Endothelial cell of umbilical vein (primary cell): ENCODE measurements around the gene SRL. TPM values are rescaled to one million over a fixed set of nuclear protein-coding genes. Genes with fewer than 3 reads are reported as not detected.

ENCODE experiments used
- BruUV-seq: library from RNA; stranded (reverse); fragments of 400-500 nt; replicated peaks from 2 replicates; lab custom pipeline; 2021; lab: Mats Ljungman, UMichigan
- CTCF ChIA-PET: fragments of 300-600, 350-600 bp; sonication (Branson Sonifier 250); formaldehyde crosslinking; loops from one replicate; lab custom pipeline; 2021; ENCODE audit warnings: antibody characterized with exemption, inconsistent platforms; lab: Charles Lee
- POLR2A ChIA-PET: fragments of 300-600, 350-600 bp; sonication (Branson Sonifier 250); formaldehyde crosslinking; loops from one replicate; lab custom pipeline; 2021; ENCODE audit warnings: antibody characterized with exemption, inconsistent platforms; lab: Charles Lee
- DNase-seq: peaks from one replicate; pipeline ENCODE4 v3.0.0-alpha.2; 2011; ENCODE audit warnings: low read depth, low spot score
- FAIRE-seq: peaks from 2 replicates; lab custom pipeline; 2011; peaks lifted over from hg19 to GRCh38; lab: Jason Lieb, UNC
- H2AFZ ChIP-seq: 2 replicates; pipeline ENCODE4 v1.6.0; 2012; ENCODE audit warnings: low read depth, low read length, control low read depth, inconsistent platforms
- H3K27ac ChIP-seq: 2 replicates; pipeline ENCODE4 v1.5.1; 2011; ENCODE audit warnings: low read depth, mild to moderate bottlenecking, control low read depth, low read length, moderate library complexity; ENCODE audit not compliant: insufficient read depth
- H3K27me3 ChIP-seq, 2 experiments: 2 replicates each; pipeline versions ENCODE4 v1.6.0 to v1.6.1; 2011; ENCODE audit warnings: low read length in 2 of 2, mixed read lengths in 1 of 2; ENCODE audit not compliant: control insufficient read depth in 2 of 2, insufficient read depth in 2 of 2
- H3K36me3 ChIP-seq, 2 experiments: 2 replicates in 1 of 2; 3 replicates in 1 of 2; pipeline ENCODE4 v1.5.1; 2011; ENCODE audit warnings: low read length in 2 of 2, mild to moderate bottlenecking in 1 of 2, moderate library complexity in 1 of 2; ENCODE audit not compliant: control insufficient read depth in 2 of 2, insufficient read depth in 2 of 2; ENCODE audit errors: extremely low read depth in 1 of 2
- H3K4me1 ChIP-seq: 3 replicates; pipeline ENCODE4 v1.5.1; 2011; ENCODE audit warnings: mild to moderate bottlenecking, low read length; ENCODE audit not compliant: control insufficient read depth, insufficient read depth; ENCODE audit errors: extremely low read depth
- H3K4me2 ChIP-seq: 2 replicates; pipeline ENCODE4 v1.6.1; 2011; ENCODE audit warnings: low read length, control low read depth, mixed read lengths; ENCODE audit not compliant: insufficient read depth
- H3K4me3 ChIP-seq, 3 experiments: fragments of 200-600 bp in 1 of 3; sonication (generic), shearing (Covaris generic) in 1 of 3; replicated peaks in 1 of 3; 2 replicates each; pipeline ENCODE4 v1.5.1; 2011 to 2016; ENCODE audit warnings: control low read depth in 3 of 3, low read length in 3 of 3, mild to moderate bottlenecking in 2 of 3, inconsistent platforms in 1 of 3, low read depth in 1 of 3, moderate library complexity in 1 of 3; ENCODE audit not compliant: insufficient read depth in 1 of 3
- H3K79me2 ChIP-seq: 2 replicates; pipeline ENCODE4 v1.6.0; 2012; ENCODE audit warnings: low read length, inconsistent platforms; ENCODE audit not compliant: control insufficient read depth, insufficient read depth
- H3K9ac ChIP-seq: replicated peaks from 2 replicates; pipeline ENCODE3; 2011; ENCODE audit warnings: low read length, control low read depth; ENCODE audit not compliant: insufficient read depth; ENCODE audit errors: extremely low read depth
- H3K9me1 ChIP-seq: replicated peaks from 3 replicates; pipeline ENCODE4 v1.6.0; 2011; ENCODE audit warnings: mild to moderate bottlenecking, low read length; ENCODE audit not compliant: control insufficient read depth, insufficient read depth; ENCODE audit errors: extremely low read depth
- H3K9me3 ChIP-seq: replicated peaks from 2 replicates; pipeline ENCODE4 v1.5.1; 2012; ENCODE audit warnings: low read length, inconsistent platforms; ENCODE audit not compliant: control insufficient read depth, insufficient read depth
- H4K20me1 ChIP-seq: replicated peaks from 2 replicates; pipeline ENCODE3; 2011; ENCODE audit warnings: mild to moderate bottlenecking, low read length; ENCODE audit not compliant: control insufficient read depth, insufficient read depth; ENCODE audit errors: extremely low read depth
- EZH2 ChIP-seq: IDR thresholded peaks from 2 replicates; pipeline ENCODE4 v1.6.1; 2012; ENCODE audit warnings: borderline replicate concordance, low read depth, mild to moderate bottlenecking, moderate library complexity, low read length, inconsistent platforms; ENCODE audit not compliant: severe bottlenecking
- FOS ChIP-seq: IDR thresholded peaks from 2 replicates; pipeline ENCODE4 v1.6.1; 2011; ENCODE audit warnings: mild to moderate bottlenecking, low read length, moderate library complexity, borderline replicate concordance; ENCODE audit not compliant: insufficient read depth
- GATA2 ChIP-seq: IDR thresholded peaks from 2 replicates; pipeline ENCODE4 v1.7.0; 2011; ENCODE audit warnings: low read depth, mild to moderate bottlenecking, moderate library complexity, mixed read lengths, low read length; ENCODE audit not compliant: insufficient read length, insufficient read depth
- JUN ChIP-seq: IDR thresholded peaks from 2 replicates; pipeline ENCODE4 v1.6.1; 2011; ENCODE audit warnings: borderline replicate concordance, low read depth; ENCODE audit not compliant: insufficient read length, insufficient read depth
- MYC ChIP-seq: IDR thresholded peaks from one replicate; pipeline ENCODE4 v1.6.1; 2011; ENCODE audit warnings: mild to moderate bottlenecking, low read depth, low read length
- POLR2A ChIP-seq: IDR thresholded peaks from 2 replicates; pipeline ENCODE4 v1.6.1; 2012; ENCODE audit warnings: low read depth, mild to moderate bottlenecking, control low read depth, low read length
- POLR2AphosphoS5 ChIP-seq: IDR thresholded peaks from 2 replicates; pipeline ENCODE4 v1.6.1; 2012; ENCODE audit warnings: low read depth, mild to moderate bottlenecking, control low read depth, low read length, moderate library complexity; ENCODE audit not compliant: insufficient read depth
- dilution Hi-C: fragments of 300-500 bp; cut with MboI; formaldehyde crosslinking; loops from one replicate; pipeline ENCODE4 v1.15.0; 2019; ENCODE audit warnings: low sequenced_read_pairs; ENCODE audit not compliant: extremely low pct_ligation_motif_present
- intact Hi-C: fragments of 100-400 bp; cut with micrococcal nuclease; formaldehyde crosslinking; loops from one replicate; pipeline ENCODE4 v1.10.0; 2022
- polyA plus RNA-seq, 4 experiments: library from polyadenylated mRNA; depleted of rRNA in 3 of 4; stranded (reverse) in 3 of 4; unstranded in 1 of 4; fragments of >200 nt; gene quantifications; 2 replicates each; pipeline versions ENCODE4 v1.2.1 to v1.2.3, GENCODE V29; 2011 to 2012; ENCODE audit warnings: missing spikeins in 1 of 4
- total RNA-seq: library from RNA; stranded (reverse); gene quantifications from 2 replicates; pipeline ENCODE4 v1.2.3, GENCODE V29; 2021
- TF ChIP-seq, protein P1 (sequence below): IDR thresholded peaks from 2 replicates; pipeline ENCODE4 v1.6.1; 2011; ENCODE audit not compliant: insufficient read depth, insufficient read length
- TF ChIP-seq, protein P2 (sequence below), 2 donors: IDR thresholded peaks; 1 replicate in 1 of 2; 2 replicates in 1 of 2; pipeline ENCODE4 v1.5.1; 2011; ENCODE audit warnings: low read length in 2 of 2, mild to moderate bottlenecking in 2 of 2, moderate library complexity in 2 of 2, control low read depth in 1 of 2, inconsistent platforms in 1 of 2, low read depth in 1 of 2; ENCODE audit not compliant: insufficient read depth in 1 of 2; ENCODE audit errors: extremely low read depth in 1 of 2

The SRL gene
- total and polyA plus RNA-seq, 2 donors (not counting 3 experiments of a cell fraction or from before 2014, with no cell fraction given) = 0.21 to 0.29 TPM

DNA sequence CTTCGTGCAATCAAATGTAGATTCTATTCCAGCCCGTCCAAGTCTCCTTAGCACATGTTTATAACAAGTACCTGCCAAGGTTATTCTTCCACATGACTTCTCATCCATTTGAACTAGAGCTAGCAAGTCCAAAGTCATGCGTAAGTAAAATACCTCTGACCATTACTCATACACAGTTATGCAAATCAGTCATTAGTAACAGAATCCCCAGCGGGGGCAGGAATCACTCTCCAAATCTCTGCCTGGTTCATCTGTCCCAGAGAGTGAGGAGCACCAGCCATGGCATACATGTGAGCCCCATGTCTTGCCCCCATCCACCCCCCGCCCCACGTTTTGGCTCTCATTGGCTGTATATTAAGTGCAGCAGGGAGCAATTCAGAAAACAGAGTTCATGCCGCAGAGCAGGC is 27.7 kb downstream of the SRL start:
- no peak for FAIRE-seq
- DNase-seq = no peak

More for the DNA sequence above, 27.7 kb downstream of the SRL start:
- Histone ChIP-seq H2AFZ (no peak overlapping the region), H3K27me3 (no peaks in the 10 kb centered on the region), H3K4me1 (no peaks in the 10 kb centered on the region), H3K36me3 (no peaks in the 10 kb centered on the region), H3K9ac (no peak overlapping the region), H3K79me2 (no peaks in the 10 kb centered on the region), H3K27ac (no peak overlapping the region), H3K9me3 (no peaks in the 10 kb centered on the region), H3K9me1 (no peaks in the 10 kb centered on the region), H3K4me2 (no peak overlapping the region), H4K20me1 (no peaks in the 10 kb centered on the region), H3K4me3 (no peak overlapping the region)
- no peak for TF ChIP-seq POLR2AphosphoS5
- TF ChIP-seq GATA2 = no peak
- TF ChIP-seq MYC = no peak
- TF ChIP-seq, protein P1, sequence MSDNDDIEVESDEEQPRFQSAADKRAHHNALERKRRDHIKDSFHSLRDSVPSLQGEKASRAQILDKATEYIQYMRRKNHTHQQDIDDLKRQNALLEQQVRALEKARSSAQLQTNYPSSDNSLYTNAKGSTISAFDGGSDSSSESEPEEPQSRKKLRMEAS = no peak
- no peak for TF ChIP-seq EZH2
- TF ChIP-seq JUN = no peak
- TF ChIP-seq, protein P2, sequence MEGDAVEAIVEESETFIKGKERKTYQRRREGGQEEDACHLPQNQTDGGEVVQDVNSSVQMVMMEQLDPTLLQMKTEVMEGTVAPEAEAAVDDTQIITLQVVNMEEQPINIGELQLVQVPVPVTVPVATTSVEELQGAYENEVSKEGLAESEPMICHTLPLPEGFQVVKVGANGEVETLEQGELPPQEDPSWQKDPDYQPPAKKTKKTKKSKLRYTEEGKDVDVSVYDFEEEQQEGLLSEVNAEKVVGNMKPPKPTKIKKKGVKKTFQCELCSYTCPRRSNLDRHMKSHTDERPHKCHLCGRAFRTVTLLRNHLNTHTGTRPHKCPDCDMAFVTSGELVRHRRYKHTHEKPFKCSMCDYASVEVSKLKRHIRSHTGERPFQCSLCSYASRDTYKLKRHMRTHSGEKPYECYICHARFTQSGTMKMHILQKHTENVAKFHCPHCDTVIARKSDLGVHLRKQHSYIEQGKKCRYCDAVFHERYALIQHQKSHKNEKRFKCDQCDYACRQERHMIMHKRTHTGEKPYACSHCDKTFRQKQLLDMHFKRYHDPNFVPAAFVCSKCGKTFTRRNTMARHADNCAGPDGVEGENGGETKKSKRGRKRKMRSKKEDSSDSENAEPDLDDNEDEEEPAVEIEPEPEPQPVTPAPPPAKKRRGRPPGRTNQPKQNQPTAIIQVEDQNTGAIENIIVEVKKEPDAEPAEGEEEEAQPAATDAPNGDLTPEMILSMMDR (IDR thresholded peaks at IDR 0.05; ENCODE audit: extremely low read depth in 1 of 2, insufficient read depth in 1 of 2, low read depth in 1 of 2, low read length in 2 of 2) = no peak
- TF ChIP-seq FOS = no peak
- no peak for TF ChIP-seq POLR2A
- ChIA-PET CTCF (interaction anchor here (0.8 to 1.5 kb wide), 2 partner anchors 14 to 231 kb away, joined by 4 to 5 read pairs; no protein-coding TSS in a partner anchor), POLR2A (no interaction called here)
- intact Hi-C loops (no loop called here), dilution Hi-C loops (no loop called here)
- no TSS peak for BruUV-seq
